HG02938 (cell line): ENCODE data around the gene KLF11.
"Not testable (repeated sequence)": the region's sequence is repeated elsewhere in the genome, so short reads cannot be mapped to it uniquely, and the experiment has no call there.

Source experiments
- ATAC-seq: cut with Tn5 transposase; IDR thresholded peaks from one replicate; pipeline ENCODE4 v1.9.1; 2021; ENCODE audit warnings: mild to moderate bottlenecking, moderate library complexity; ENCODE audit not compliant: unreplicated experiment

The KLF11 gene

GRCh38 chr2:10080536-10081304 is 37.4 kb downstream of the KLF11 start:
- ATAC-seq: no peak

DNA sequence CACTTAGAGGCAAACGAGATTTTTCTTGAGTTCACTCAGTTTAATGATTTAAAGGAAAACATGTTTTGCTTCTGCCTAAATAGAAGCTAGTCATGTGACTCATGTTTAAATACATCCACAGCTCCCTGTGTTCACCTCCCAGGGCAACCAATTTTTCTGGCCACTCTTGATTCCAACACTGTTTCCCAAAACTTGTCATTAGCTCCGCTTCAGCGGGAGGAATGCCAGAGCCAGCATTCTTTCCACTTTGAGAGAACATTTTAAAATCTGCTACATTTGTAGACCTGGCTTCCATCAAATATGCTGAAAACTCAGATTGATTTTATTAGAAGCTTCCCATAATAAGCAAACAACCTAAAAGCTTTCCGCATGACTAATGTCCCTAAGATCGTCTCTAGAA is 39.7 kb downstream of the KLF11 start:
- no peak for ATAC-seq

GRCh38 chr2:10083692-10084211 is 40.4 kb downstream of the KLF11 start:
- peak; percentile 44 for ATAC-seq

GRCh38 chr2:10084223-10084865 is 41.0 kb downstream of the KLF11 start:
- ATAC-seq: peak; percentile 1

GRCh38 chr2:10085043-10085667 is 41.8 kb downstream of the KLF11 start:
- no peak for ATAC-seq

GRCh38 chr2:10085668-10086059 is 42.3 kb downstream of the KLF11 start:
- ATAC-seq: no peak

DNA sequence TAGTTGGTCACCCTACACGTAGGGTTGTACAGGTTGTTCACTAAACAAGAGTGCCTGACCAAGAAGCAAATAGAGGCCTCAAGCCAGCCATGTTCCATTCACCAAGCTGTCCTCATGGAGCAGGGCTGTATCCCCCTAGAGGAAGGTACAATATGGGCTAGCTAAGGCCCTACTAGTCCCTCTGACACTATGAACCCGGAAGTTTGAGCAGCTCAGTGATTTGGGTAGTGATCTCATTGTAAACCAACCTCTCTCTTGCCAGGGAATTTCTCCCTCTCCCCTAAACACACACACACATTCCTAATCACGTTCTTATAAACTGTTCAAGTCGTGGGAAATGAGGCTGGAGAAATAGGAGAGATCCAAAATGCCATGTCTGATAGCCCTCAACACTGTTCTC is 43.6 kb downstream of the KLF11 start:
- no peak for ATAC-seq

GRCh38 chr2:10087360-10087759 is 44.0 kb downstream of the KLF11 start:
- ATAC-seq: no peak

DNA sequence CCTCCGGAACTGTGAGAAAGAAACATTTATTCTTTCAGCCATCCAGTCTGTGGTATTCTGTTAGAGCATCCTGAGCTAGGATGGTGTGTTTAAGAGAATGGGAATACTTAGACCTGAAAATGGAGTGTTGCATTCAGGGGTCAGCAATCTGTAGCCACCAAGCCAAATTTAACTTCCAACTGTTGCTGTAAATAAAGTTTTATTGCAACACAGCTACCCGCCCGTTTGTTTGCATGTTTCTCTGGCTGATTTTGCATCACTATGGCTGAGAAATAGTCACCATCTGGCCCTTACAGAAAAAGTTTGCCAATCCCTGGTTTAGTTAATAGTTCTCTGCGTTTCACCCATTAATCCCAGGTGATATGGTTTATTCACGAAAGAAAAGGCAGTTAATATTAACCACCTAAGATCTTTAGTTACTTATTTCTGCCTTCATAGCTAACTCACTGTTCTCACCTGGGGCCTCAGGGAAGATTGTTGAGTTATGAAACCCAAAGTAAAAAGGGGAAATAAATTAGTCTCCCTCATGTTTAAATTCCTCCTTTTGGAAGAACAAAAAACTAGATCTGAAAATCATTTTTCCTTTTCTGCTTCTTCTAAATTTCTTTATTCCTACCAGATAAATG is 46.3 kb downstream of the KLF11 start:
- ATAC-seq: no peak

- ATAC-seq: no peak
Measured at GRCh38 chr2:10091182-10091888, 48.0 kb downstream of the KLF11 start.

DNA sequence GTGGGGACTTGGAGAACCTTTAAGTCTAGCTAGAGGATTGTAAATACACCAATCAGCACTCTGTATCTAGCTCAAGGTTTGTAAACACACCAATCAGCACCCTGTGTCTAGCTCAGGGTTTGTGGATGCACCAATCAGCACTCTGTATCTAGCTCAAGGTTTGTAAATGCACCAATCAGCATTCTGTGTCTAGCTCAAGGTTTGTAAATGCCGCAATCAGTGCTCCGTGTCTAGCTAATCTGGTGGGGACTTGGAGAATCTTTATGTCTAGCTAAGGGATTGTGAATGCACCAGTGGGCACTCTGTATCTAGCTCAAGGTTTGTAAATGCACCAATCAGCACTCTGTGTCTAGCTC is 48.5 kb downstream of the KLF11 start:
- ATAC-seq: not testable (repeated sequence)

- ATAC-seq: no peak
Measured at GRCh38 chr2:10094271-10094814, 51.0 kb downstream of the KLF11 start.

GRCh38 chr2:10095175-10095574 is 51.8 kb downstream of the KLF11 start:
- ATAC-seq: no peak

GRCh38 chr2:10096641-10097040 is 53.3 kb downstream of the KLF11 start:
- ATAC-seq: no peak

GRCh38 chr2:10097352-10098148 is 54.2 kb downstream of the KLF11 start:
- ATAC-seq: peak; percentile 68

GRCh38 chr2:10101491-10101890 is 58.1 kb downstream of the KLF11 start:
- ATAC-seq: no peak

- no peak for ATAC-seq
Measured at GRCh38 chr2:10103179-10103578, 59.8 kb downstream of the KLF11 start.
